ENCODE results near the gene USP9Y. TPM values are rescaled to one million over a fixed set of nuclear protein-coding genes. Genes with fewer than 3 reads are reported as not detected.

USP9Y gene
- total RNA-seq, 2 experiments from 2014 or later: 32.1 to 37.1 TPM

GRCh38 chrY:12823408-12823807 is 122.4 kb downstream of the USP9Y start:
- Histone ChIP-seq H3K27me3 (ENCODE audit: control insufficient read depth in 1 of 2, insufficient read depth in 2 of 2, low read length in 2 of 2) (no peaks in the 10 kb centered on the region), H3K4me1 (ENCODE audit: insufficient read depth, low read length) (no peaks in the 10 kb centered on the region), H3K9me3 (ENCODE audit: control insufficient read depth in 1 of 2, insufficient read depth in 1 of 2, low read length in 2 of 2) (no peaks in the 10 kb centered on the region), H3K36me3 (ENCODE audit: insufficient read depth, low read length) (peaks cover 15% of the 10 kb centered on the region), H3K4me3 (ENCODE audit: low read length) (no peak overlapping the region), H3K27ac (ENCODE audit: low read depth in 1 of 2, low read length in 2 of 2) (no peak overlapping the region)
- TF ChIP-seq CTCF (IDR thresholded peaks at IDR 0.05): no peak
- H3K9me3 Mint-ChIP-seq: no peaks in the 10 kb centered on the region
- DNase-seq (no peak), ATAC-seq (ENCODE audit: poor library complexity) (no peak)
- POLR2A ChIA-PET: no interaction called here
- no peak overlapping the region for H3K4me3 Mint-ChIP-seq
- intact Hi-C loops (cut with DNase I, micrococcal nuclease): loop anchor here in 1 of 2 experiments (10.0 kb wide), 1 partner anchor 89 kb away; no protein-coding TSS in a partner anchor
- H3K36me3 Mint-ChIP-seq (ENCODE audit: low read depth): peaks cover 57% of the 10 kb centered on the region
- no peak overlapping the region for H3K27ac Mint-ChIP-seq
- no peaks in the 10 kb centered on the region for H3K27me3 Mint-ChIP-seq
- no peaks in the 10 kb centered on the region for H3K4me1 Mint-ChIP-seq (ENCODE audit: low read depth)
- CTCF ChIA-PET: no interaction called here

GRCh38 chrY:12826791-12827190 is 125.8 kb downstream of the USP9Y start:
- H3K27ac ChIP-seq (ENCODE audit: low read depth in 1 of 2, low read length in 2 of 2): no peak overlapping the region
- Mint-ChIP-seq H3K27me3 (no peaks in the 10 kb centered on the region), H3K27ac (no peak overlapping the region), H3K4me3 (no peak overlapping the region), H3K36me3 (ENCODE audit: low read depth) (peaks cover 46% of the 10 kb centered on the region), H3K4me1 (ENCODE audit: low read depth) (no peaks in the 10 kb centered on the region), H3K9me3 (no peaks in the 10 kb centered on the region)
- no peak for TF ChIP-seq CTCF (IDR thresholded peaks at IDR 0.05)
- CTCF ChIA-PET: no interaction called here
- peaks cover 9% of the 10 kb centered on the region for H3K36me3 ChIP-seq (ENCODE audit: insufficient read depth, low read length)
- ATAC-seq (ENCODE audit: poor library complexity) (no peak), DNase-seq (no peak)
- no peak overlapping the region for H3K4me3 ChIP-seq (ENCODE audit: low read length)
- no peaks in the 10 kb centered on the region for H3K4me1 ChIP-seq (ENCODE audit: insufficient read depth, low read length)
- H3K9me3 ChIP-seq (ENCODE audit: control insufficient read depth in 1 of 2, insufficient read depth in 1 of 2, low read length in 2 of 2): no peaks in the 10 kb centered on the region
- intact Hi-C loops (cut with DNase I, micrococcal nuclease): loop anchor here in 1 of 2 experiments (10.0 kb wide), 1 partner anchor 92 kb away; no protein-coding TSS in a partner anchor
- POLR2A ChIA-PET: no interaction called here
- H3K27me3 ChIP-seq (ENCODE audit: control insufficient read depth in 1 of 2, insufficient read depth in 2 of 2, low read length in 2 of 2): no peaks in the 10 kb centered on the region

GRCh38 chrY:12833284-12833683 is 132.3 kb downstream of the USP9Y start:
- CTCF ChIA-PET: no interaction called here
- Mint-ChIP-seq H3K36me3 (ENCODE audit: low read depth) (peaks cover 27% of the 10 kb centered on the region), H3K9me3 (no peaks in the 10 kb centered on the region), H3K4me3 (no peak overlapping the region), H3K27me3 (no peaks in the 10 kb centered on the region), H3K27ac (no peak overlapping the region), H3K4me1 (ENCODE audit: low read depth) (no peaks in the 10 kb centered on the region)
- H3K4me1 ChIP-seq (ENCODE audit: insufficient read depth, low read length): no peaks in the 10 kb centered on the region
- H3K27me3 ChIP-seq (ENCODE audit: control insufficient read depth in 1 of 2, insufficient read depth in 2 of 2, low read length in 2 of 2): no peaks in the 10 kb centered on the region
- POLR2A ChIA-PET: no interaction called here
- ATAC-seq (ENCODE audit: poor library complexity) (no peak), DNase-seq (no peak)
- intact Hi-C loops (cut with DNase I, micrococcal nuclease): no loop called here
- TF ChIP-seq CTCF (IDR thresholded peaks at IDR 0.05): no peak
- peaks cover 21% of the 10 kb centered on the region for H3K36me3 ChIP-seq (ENCODE audit: insufficient read depth, low read length)
- H3K27ac ChIP-seq (ENCODE audit: low read depth in 1 of 2, low read length in 2 of 2): no peak overlapping the region
- no peak overlapping the region for H3K4me3 ChIP-seq (ENCODE audit: low read length)
- H3K9me3 ChIP-seq (ENCODE audit: control insufficient read depth in 1 of 2, insufficient read depth in 1 of 2, low read length in 2 of 2): no peaks in the 10 kb centered on the region

Measured in CD4-positive, alpha-beta T cell (primary cell).